ENCODE results near the gene ANGPTL4.
"Not testable (repeated sequence)": the region's sequence is repeated elsewhere in the genome, so short reads cannot be mapped to it uniquely, and the experiment has no call there.

The ANGPTL4 gene

GRCh38 chr19:8334458-8335342 lies 29.3 kb upstream of the ANGPTL4 start:
- DNase-seq: peak in 8 of 56 donors; percentile 6 to 52 (median 10)

- DNase-seq: no peak
Observed at GRCh38 chr19:8335343-8336071, 28.4 kb upstream of the ANGPTL4 start.

GRCh38 chr19:8336072-8336569 lies 27.8 kb upstream of the ANGPTL4 start:
- DNase-seq: no peak

DNA sequence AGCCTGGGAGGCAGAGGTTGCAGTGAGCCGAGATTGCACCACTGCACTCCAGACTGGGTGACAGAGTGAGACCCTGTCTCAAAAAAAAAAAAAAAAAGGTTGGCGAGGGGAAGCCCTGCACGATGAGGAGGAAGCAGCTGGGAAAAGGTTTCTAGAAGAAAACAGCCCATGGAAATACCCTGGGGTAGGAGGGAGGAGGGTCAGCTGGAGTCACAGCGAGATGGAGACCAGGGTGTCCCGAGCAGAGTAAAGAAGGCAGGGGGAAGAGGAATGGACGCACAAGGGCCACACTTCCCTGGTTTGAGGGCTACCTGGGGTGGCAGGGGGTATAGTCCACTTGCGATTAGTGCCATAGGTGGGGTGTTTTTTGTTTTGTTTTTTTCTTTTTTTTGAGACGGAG lies 27.3 kb upstream of the ANGPTL4 start:
- DNase-seq: no peak

DNA sequence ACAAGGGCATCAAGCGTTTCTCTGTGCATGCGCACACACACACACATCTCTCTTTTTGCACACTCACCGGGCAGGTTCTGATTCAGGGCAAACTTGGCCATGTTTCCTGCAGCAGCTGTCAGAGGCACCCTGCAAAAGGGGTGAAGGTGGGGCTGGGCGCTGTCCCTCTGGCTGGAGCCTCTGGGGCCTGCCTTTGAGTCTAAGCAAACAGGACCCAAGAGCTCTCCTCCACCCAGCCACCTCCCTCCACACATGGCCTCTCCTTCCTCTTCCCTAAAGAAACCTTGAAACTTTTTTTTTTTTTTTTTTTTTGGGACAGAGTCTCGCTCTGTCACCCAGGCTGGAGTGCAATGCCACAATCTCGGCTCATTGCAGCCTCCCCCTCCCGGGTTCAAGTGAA lies 26.2 kb upstream of the ANGPTL4 start:
- DNase-seq: no peak

DNA sequence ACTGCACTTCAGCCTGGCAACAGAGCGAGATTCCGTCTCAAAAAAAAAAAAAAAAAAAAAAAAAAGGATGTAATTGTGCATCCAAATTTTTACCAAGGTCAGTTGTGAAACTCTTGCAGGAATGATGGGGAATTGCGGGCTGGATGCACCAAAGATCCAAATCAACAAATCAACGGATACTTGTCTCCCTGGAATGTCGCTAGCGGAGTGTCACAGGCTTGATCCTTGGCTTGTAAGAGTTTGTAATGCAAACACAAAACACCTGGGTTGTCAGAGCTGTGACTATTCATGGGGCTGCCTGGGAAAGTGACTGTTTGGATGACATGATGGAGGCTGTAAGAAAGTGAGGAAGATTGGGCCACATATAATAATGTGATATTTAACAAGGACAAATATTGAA lies 25.1 kb upstream of the ANGPTL4 start:
- DNase-seq: no peak

DNA sequence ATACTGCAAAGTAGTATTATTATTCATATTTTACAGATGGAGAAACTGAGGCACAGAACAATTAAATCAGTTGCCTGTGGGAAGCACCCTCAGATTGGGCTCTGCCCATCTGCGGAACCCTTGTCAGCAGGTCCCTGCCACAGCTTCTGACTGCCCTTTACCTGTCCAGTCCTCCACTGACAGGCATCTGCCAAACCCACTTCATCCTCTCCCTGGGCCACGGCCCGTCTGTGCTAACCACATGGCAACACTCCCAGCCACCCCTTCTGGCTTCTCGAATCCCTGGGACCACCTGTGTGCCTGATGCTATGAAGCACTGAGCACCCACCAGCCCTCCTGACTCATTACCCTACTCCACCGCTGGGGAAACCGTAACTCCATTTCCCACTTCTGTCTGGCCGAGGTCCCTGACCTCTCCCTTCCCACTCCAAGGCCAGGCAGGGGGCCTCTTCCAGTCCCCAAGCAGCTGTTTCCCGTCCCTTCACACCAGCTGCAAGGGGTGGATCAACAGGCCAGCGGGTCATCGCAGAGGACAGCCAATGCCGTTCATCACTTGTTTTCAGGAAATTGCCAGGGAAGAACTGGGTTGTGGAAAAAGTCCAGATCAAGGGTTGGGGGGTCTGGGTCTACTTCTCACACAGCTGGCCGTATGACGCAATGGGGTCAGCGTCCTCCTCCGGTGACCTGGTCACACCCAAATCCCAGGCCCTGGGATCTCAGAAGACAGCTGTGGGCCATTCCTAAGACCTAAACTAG lies 23.4 kb upstream of the ANGPTL4 start:
- DNase-seq: no peak

- DNase-seq: not testable (repeated sequence)
Observed at GRCh38 chr19:8341504-8341903, 22.5 kb upstream of the ANGPTL4 start.

GRCh38 chr19:8342316-8342683 lies 21.7 kb upstream of the ANGPTL4 start:
- DNase-seq: no peak

GRCh38 chr19:8342684-8343482 lies 21.1 kb upstream of the ANGPTL4 start, which contains the start of gene KANK3:
KANK3 (minus strand) TSS chr19:8343262; CDS start chr19:8337828, 5,434 bp downstream.
- peak in 54 of 56 donors; percentile 4 to 91 (median 74) for DNase-seq

DNA sequence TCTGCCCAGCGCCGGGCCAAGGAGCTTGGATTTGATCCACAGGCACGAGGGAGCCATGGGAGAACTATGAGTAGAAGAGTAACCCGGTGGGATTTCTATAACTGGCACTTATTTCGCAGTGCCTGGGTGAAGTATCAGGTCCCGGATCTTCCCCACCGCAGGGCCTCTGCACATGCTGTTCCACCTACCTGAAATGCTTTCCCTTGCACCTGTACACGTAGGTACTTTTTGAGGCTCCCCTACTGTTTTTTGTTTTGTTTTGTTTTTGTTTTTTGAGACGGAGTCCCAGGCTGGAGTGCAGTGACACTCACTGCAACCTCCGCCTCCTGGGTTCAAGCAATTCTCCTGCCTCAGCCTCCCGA lies 20.5 kb upstream of the ANGPTL4 start:
- DNase-seq: no peak

DNA sequence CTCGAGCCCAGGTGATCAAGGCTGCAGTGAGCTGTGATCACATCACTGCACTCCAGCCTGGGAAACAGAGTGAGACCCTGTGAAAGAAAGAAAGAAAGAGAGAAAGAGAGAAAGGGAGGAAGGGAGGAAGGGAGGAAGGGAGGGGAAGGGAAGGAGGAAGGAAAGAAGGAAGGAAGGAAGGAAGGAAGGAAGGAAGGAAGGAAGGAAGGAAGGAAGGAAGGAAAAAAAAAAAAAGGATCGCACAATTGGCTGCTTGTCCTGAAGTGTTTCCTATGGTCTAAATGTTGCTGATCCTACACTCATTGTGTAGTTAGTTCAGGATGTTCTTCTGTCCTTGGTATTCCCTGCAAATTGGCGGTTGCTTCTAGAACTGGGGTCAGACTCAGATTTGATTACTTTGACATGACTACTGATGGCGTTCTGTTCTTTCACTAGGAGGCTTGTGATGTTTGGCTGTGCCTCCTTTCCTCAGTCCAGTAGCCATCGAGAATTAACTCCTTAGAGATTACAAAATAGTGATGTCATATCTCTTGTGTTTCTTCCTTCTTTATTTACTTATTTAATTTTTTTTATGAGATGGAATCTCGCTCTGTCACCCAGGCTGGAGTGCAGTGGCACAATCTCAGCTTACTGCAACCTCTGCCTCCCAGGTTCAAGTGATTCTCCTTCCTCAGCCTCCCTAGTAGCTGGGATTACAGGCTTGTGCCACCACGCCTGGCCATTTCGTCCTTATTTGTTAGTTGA lies 14.2 kb upstream of the ANGPTL4 start:
- not testable (repeated sequence) for DNase-seq

DNA sequence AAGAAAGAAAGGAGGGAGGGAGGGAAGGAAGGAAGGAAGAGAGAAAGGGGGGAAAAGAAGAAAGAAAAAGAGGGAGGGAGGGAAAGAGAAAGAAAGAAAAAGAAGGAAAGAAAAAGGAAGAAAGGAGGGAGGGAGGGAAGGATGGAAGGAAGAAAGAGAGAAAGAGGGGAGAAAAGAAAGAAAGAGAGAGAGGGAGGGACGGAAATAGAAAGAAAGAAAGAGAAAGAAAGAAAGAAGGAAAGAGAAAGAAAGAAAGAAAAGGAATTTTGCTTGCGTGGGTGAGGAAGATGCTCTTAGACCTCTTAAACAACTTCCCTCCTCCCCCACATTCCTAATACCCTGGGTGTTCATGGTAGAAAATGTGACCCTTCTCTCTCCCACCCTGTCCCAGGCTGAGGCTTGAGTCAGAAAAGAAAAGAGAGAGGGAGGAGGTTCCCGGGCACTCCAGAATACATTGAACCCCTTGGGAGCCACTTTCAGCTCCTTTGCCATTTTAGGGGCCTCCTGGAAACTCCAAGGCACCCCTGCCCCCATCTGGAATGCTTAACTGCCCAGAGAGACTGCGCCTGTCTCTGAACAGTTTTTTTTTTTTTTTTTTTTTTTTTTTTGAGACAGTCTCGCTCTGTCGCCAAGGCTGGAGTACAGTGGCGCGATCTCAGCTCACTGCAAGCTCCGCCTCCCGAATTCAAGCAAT lies 11.7 kb upstream of the ANGPTL4 start:
- no peak for DNase-seq

GRCh38 chr19:8352845-8353244 lies 11.1 kb upstream of the ANGPTL4 start:
- not testable (repeated sequence) for DNase-seq

GRCh38 chr19:8355631-8356402 lies 8.1 kb upstream of the ANGPTL4 start:
- DNase-seq: no peak

DNA sequence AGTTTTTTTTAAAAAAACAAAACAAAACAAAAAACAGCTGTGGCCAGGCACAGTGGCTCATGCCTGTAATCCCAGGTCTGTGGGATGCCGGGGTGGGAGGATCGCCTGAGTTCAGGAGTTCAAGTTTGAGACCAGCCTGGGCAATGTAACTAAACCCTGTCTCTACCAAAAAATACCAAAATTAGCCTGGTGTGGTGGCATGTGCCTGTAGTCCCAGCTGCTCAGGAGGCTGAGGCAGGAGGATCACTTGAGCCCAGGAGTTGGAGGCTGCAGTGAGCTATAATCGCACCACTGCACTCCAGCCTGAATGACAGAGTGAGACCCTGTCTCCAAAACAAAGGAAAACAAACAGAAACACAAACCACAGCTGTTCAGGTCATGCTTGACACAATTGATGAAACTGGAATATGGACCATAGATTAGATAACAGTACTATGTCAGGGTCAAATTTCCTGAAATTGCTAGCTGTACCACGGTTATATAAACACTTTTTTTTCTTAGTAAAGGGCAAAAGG lies 6.9 kb upstream of the ANGPTL4 start:
- no peak for DNase-seq

DNA sequence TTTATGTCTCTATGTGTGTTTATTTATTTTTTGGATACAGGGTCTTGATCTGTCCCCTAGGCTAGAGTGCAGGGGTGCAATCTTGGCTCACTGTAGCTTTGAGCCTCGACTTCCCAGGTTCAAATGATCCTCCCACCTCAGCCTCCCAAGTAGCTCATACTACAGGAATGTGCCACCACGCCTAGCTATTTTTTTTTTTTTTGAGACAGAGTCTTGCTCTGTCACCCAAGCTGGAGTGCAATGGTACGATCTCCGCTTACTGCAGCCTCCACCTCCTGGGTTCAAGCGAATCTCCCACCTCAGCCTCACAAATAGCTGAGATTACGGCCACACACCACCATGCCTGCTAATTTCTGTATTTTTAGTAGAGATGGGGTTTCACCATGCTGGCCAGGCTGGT lies 5.0 kb upstream of the ANGPTL4 start:
- no peak for DNase-seq

DNA sequence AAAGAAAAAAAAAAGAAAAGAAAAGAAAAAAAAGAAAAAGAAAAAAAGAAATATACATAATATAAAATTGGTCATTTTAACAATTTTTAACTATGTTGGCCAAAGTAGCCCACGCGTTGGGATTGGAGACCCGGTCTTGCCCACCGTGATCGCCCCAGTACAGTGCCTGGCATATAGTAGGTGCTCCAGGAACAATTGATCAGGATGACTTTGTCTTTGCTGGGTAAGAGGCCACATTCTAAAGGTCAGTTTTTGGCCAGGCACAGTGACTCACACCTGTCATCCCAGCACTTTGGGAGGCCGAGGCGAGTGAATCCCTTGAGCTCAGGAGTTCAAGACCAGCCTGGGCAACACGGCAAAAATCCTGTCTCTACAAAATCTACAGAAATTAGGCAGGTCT lies 3.8 kb upstream of the ANGPTL4 start:
- no peak for DNase-seq
